GM23248 (cell line): ENCODE data around the gene DEF6. TPM values are rescaled to one million over a fixed set of nuclear protein-coding genes. Genes with fewer than 3 reads are reported as not detected.

ENCODE experiments used
- DNase-seq: peaks from one replicate; pipeline ENCODE4 v3.0.0-alpha.2; 2015
- H2AFZ ChIP-seq: fragments of 200-600 bp; sonication (generic); 2 replicates; pipeline ENCODE4 v1.6.1; 2016; ENCODE audit warnings: antibody characterized with exemption
- H3F3A ChIP-seq: fragments of 200-600 bp; sonication (generic); 2 replicates; pipeline ENCODE4 v1.6.1; 2016; ENCODE audit warnings: mild to moderate bottlenecking, antibody characterized with exemption, mixed run types; ENCODE audit not compliant: insufficient read depth
- H3K27ac ChIP-seq: fragments of 200-600 bp; sonication (generic); 2 replicates; pipeline ENCODE4 v1.5.1; 2016; ENCODE audit warnings: mild to moderate bottlenecking
- H3K27me3 ChIP-seq: fragments of 200-600 bp; sonication (generic); replicated peaks from 2 replicates; pipeline ENCODE4 v1.6.1; 2016; ENCODE audit warnings: mild to moderate bottlenecking; ENCODE audit not compliant: insufficient read depth
- H3K36me3 ChIP-seq: fragments of 200-600 bp; sonication (generic); 2 replicates; pipeline ENCODE4 v1.6.1; 2016; ENCODE audit warnings: low read depth, mild to moderate bottlenecking
- H3K4me1 ChIP-seq: fragments of 200-600 bp; sonication (generic); 2 replicates; pipeline ENCODE4 v1.6.1; 2016; ENCODE audit warnings: mild to moderate bottlenecking; ENCODE audit not compliant: insufficient read depth
- H3K4me2 ChIP-seq: fragments of 200-600 bp; sonication (generic); one replicate; pipeline ENCODE4 v1.6.1; 2016; ENCODE audit warnings: mild to moderate bottlenecking; ENCODE audit not compliant: unreplicated experiment
- H3K4me3 ChIP-seq: fragments of 200-600 bp; sonication (generic); 2 replicates; pipeline ENCODE4 v1.5.1; 2016; ENCODE audit warnings: mild to moderate bottlenecking
- H3K79me2 ChIP-seq: fragments of 200-600 bp; sonication (generic); 2 replicates; pipeline ENCODE4 v1.6.1; 2016; ENCODE audit warnings: mild to moderate bottlenecking; ENCODE audit not compliant: insufficient read depth
- H3K9ac ChIP-seq: fragments of 200-600 bp; sonication (generic); 2 replicates; pipeline ENCODE4 v1.6.1; 2016; ENCODE audit warnings: mild to moderate bottlenecking
- H3K9me2 ChIP-seq: fragments of 200-600 bp; sonication (generic); 2 replicates; pipeline ENCODE4 v1.6.1; 2016; ENCODE audit warnings: mixed run types, mild to moderate bottlenecking, moderate library complexity; ENCODE audit not compliant: insufficient read depth
- H3K9me3 ChIP-seq: fragments of 200-600 bp; sonication (generic); one replicate; pipeline ENCODE4 v1.6.1; 2017; ENCODE audit warnings: low read depth
- H4K20me1 ChIP-seq: fragments of 200-600 bp; sonication (generic); 2 replicates; pipeline ENCODE4 v1.6.0; 2016; ENCODE audit not compliant: insufficient read depth
- EZH2 ChIP-seq: fragments of 200-600 bp; sonication (generic); IDR thresholded peaks from 2 replicates; pipeline ENCODE4 v1.6.1; 2018; ENCODE audit warnings: antibody characterized with exemption, mild to moderate bottlenecking; ENCODE audit not compliant: insufficient read depth, poor library complexity, severe bottlenecking
- EZH2phosphoT487 ChIP-seq: fragments of 200-600 bp; sonication (generic); IDR thresholded peaks from 2 replicates; pipeline ENCODE4 v1.6.1; 2018; ENCODE audit warnings: antibody characterized with exemption, moderate library complexity, mild to moderate bottlenecking, low read depth; ENCODE audit not compliant: insufficient read depth
- WGBS, 2 experiments: methylation state at CpG; one replicate each; pipeline ENCODE4 v1.1.6; 2015 to 2017; ENCODE audit warnings: low lambda C conversion rate in 2 of 2, low coverage in 1 of 2; ENCODE audit errors: missing lambda C conversion rate in 2 of 2; 5-methylcytosine and 5-hydroxymethylcytosine counted together
- in situ Hi-C: fragments of 300-500 bp; cut with MboI; formaldehyde crosslinking; loops from 2 replicates; pipeline ENCODE4 v1.15.0; 2020
- polyA plus RNA-seq: library from polyadenylated mRNA; unstranded; fragments of >200 nt; fragmentation: Nextera tagmentation; extraction: Ambion mirVana; gene quantifications from 2 replicates; pipeline ENCODE4 v1.2.1, GENCODE V29; 2016
- total RNA-seq: library from RNA; depleted of rRNA; stranded (reverse); fragments of >200 nt; shearing (Covaris generic); gene quantifications from 2 replicates; pipeline ENCODE4 v1.2.3, GENCODE V29; 2014

DEF6 gene
- total and polyA plus RNA-seq, 2 experiments from 2014 or later, result 1.7 to 2.6 TPM

- in situ Hi-C loops, result no loop called here
- Histone ChIP-seq H4K20me1 (no peaks in the 10 kb centered on the region), H3K9me2 (no peaks in the 10 kb centered on the region), H3K4me3 (no peak overlapping the region), H2AFZ (no peak overlapping the region), H3K9me3 (no peaks in the 10 kb centered on the region), H3F3A (peaks cover 18% of the 10 kb centered on the region; the same call in 1 of the 2 replicates), H3K9ac (no peak overlapping the region), H3K4me2 (no peak overlapping the region), H3K27ac (no peak overlapping the region), H3K4me1 (peaks cover 14% of the 10 kb centered on the region), H3K36me3 (no peaks in the 10 kb centered on the region), H3K27me3 (no peaks in the 10 kb centered on the region), H3K79me2 (peaks cover 40% of the 10 kb centered on the region)
- DNase-seq, result no peak
- TF ChIP-seq EZH2phosphoT487, result no peak
- no peak for TF ChIP-seq EZH2
Observed at GRCh38 chr6:35264550-35265274, 32.9 kb upstream of the DEF6 start.

DNA sequence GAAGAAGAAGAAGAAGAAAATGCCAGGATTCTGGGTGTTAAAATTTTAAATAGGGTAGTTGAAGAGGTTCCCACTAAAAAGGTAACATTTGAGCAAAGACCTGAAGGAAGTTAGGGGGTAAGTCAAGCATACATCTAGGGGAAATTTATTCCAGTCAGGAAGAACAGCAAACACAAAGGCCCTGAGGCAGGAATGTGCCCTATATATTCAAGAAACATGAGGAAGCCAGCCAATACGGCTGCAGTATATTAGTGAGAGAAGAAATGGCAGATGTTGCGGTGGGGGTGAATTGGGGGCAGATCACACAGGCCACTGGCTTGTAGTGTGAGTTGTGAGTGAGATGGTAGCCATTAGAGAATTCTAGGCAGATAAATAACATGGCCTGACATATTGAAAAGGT is 32.1 kb upstream of the DEF6 start:
- no peaks in the 10 kb centered on the region for H3K36me3 ChIP-seq
- H3K27ac ChIP-seq, result no peak overlapping the region
- no peak overlapping the region for H3K9ac ChIP-seq
- H3K27me3 ChIP-seq, result no peaks in the 10 kb centered on the region
- H3K9me3 ChIP-seq, result no peaks in the 10 kb centered on the region
- H4K20me1 ChIP-seq, result no peaks in the 10 kb centered on the region
- H3K4me1 ChIP-seq, result peaks cover 9% of the 10 kb centered on the region
- H2AFZ ChIP-seq, result no peak overlapping the region
- H3K4me3 ChIP-seq, result no peak overlapping the region
- in situ Hi-C loops, result no loop called here
- WGBS, 2 experiments, result 97 to 98% methylated on average over 2 of the region's 2 CpGs
- TF ChIP-seq EZH2 (no peak), EZH2phosphoT487 (no peak)
- DNase-seq, result no peak
- no peak overlapping the region for H3K4me2 ChIP-seq
- H3F3A ChIP-seq, result peaks cover 13% of the 10 kb centered on the region; the same call in 1 of the 2 replicates
- peaks cover 40% of the 10 kb centered on the region for H3K79me2 ChIP-seq
- H3K9me2 ChIP-seq, result no peaks in the 10 kb centered on the region

GRCh38 chr6:35267446-35267845 is 30.2 kb upstream of the DEF6 start:
- TF ChIP-seq EZH2 (no peak), EZH2phosphoT487 (no peak)
- DNase-seq, result no peak
- Histone ChIP-seq H3K27me3 (no peaks in the 10 kb centered on the region), H3K4me3 (no peak overlapping the region), H3F3A (no peaks in the 10 kb centered on the region), H3K4me1 (peaks cover 6% of the 10 kb centered on the region), H4K20me1 (no peaks in the 10 kb centered on the region), H3K27ac (no peak overlapping the region), H3K9ac (no peak overlapping the region), H3K79me2 (peaks cover 44% of the 10 kb centered on the region), H2AFZ (no peak overlapping the region), H3K36me3 (no peaks in the 10 kb centered on the region), H3K9me3 (no peaks in the 10 kb centered on the region), H3K4me2 (no peak overlapping the region), H3K9me2 (no peaks in the 10 kb centered on the region)
- 89 to 92% methylated on average over 8 of the region's 8 CpGs for WGBS, 2 experiments
- in situ Hi-C loops, result no loop called here

- Histone ChIP-seq H3K4me2 (no peak overlapping the region), H3F3A (no peaks in the 10 kb centered on the region), H2AFZ (no peak overlapping the region), H4K20me1 (no peaks in the 10 kb centered on the region), H3K4me3 (no peak overlapping the region), H3K79me2 (peaks cover 41% of the 10 kb centered on the region), H3K27ac (no peak overlapping the region), H3K27me3 (no peaks in the 10 kb centered on the region), H3K9ac (no peak overlapping the region), H3K4me1 (peaks cover 1% of the 10 kb centered on the region), H3K9me3 (no peaks in the 10 kb centered on the region), H3K36me3 (no peaks in the 10 kb centered on the region), H3K9me2 (no peaks in the 10 kb centered on the region)
- WGBS, 2 experiments, result 76 to 83% methylated on average over 2 of the region's 2 CpGs
- no peak for TF ChIP-seq EZH2
- no peak for TF ChIP-seq EZH2phosphoT487
- no peak for DNase-seq
- in situ Hi-C loops, result no loop called here
Observed at GRCh38 chr6:35267897-35268296, 29.7 kb upstream of the DEF6 start.
